GM18873 (cell line): ENCODE data around the gene GRXCR1.

ENCODE experiments used
- ATAC-seq: cut with Tn5 transposase; IDR thresholded peaks from one replicate; pipeline ENCODE4 v1.9.1; 2021; ENCODE audit warnings: mild to moderate bottlenecking, moderate library complexity, moderate number of reproducible peaks; ENCODE audit not compliant: unreplicated experiment, low FRiP score

The GRXCR1 gene

GRCh38 chr4:42925921-42926320 lies 33.4 kb downstream of the GRXCR1 start:
- no peak for ATAC-seq

GRCh38 chr4:42927946-42928345 lies 35.4 kb downstream of the GRXCR1 start:
- ATAC-seq = no peak

GRCh38 chr4:42928582-42928981 lies 36.1 kb downstream of the GRXCR1 start:
- ATAC-seq = no peak

- ATAC-seq = no peak
Measured at GRCh38 chr4:42942216-42942615, 49.7 kb downstream of the GRXCR1 start.

GRCh38 chr4:42945874-42946273 lies 53.4 kb downstream of the GRXCR1 start:
- no peak for ATAC-seq

GRCh38 chr4:42953321-42953720 lies 60.8 kb downstream of the GRXCR1 start:
- ATAC-seq = no peak

GRCh38 chr4:42954963-42955669 lies 62.6 kb downstream of the GRXCR1 start:
- ATAC-seq = no peak

GRCh38 chr4:42955746-42956505 lies 63.4 kb downstream of the GRXCR1 start:
- no peak for ATAC-seq

GRCh38 chr4:42965326-42965725 lies 72.8 kb downstream of the GRXCR1 start:
- ATAC-seq = no peak

- ATAC-seq = no peak
Measured at GRCh38 chr4:42985976-42986375, 93.5 kb downstream of the GRXCR1 start.

- peak; percentile 66 for ATAC-seq
Measured at GRCh38 chr4:42995343-42995944, 102.9 kb downstream of the GRXCR1 start.

- ATAC-seq = no peak
Measured at GRCh38 chr4:43008793-43009192, 116.3 kb downstream of the GRXCR1 start.

- ATAC-seq = no peak
Measured at GRCh38 chr4:43014256-43014655, 121.7 kb downstream of the GRXCR1 start.

GRCh38 chr4:43041632-43042031 lies 149.1 kb downstream of the GRXCR1 start:
- no peak for ATAC-seq

- ATAC-seq = no peak
Measured at GRCh38 chr4:43047058-43047457, 154.5 kb downstream of the GRXCR1 start.

- ATAC-seq = no peak
Measured at GRCh38 chr4:43048570-43048969, 156.1 kb downstream of the GRXCR1 start.

- no peak for ATAC-seq
Measured at GRCh38 chr4:43049326-43049725, 156.8 kb downstream of the GRXCR1 start.

- ATAC-seq = no peak
Measured at GRCh38 chr4:43066415-43066814, 173.9 kb downstream of the GRXCR1 start.

GRCh38 chr4:43071069-43071468 lies 178.6 kb downstream of the GRXCR1 start:
- ATAC-seq = no peak
